GM19043 (cell line): ENCODE measurements around the gene PCDHA1.

Experiments used
- ATAC-seq: cut with Tn5 transposase; IDR thresholded peaks from one replicate; pipeline ENCODE4 v1.9.1; 2021; ENCODE audit warnings: low read depth; ENCODE audit not compliant: unreplicated experiment

PCDHA1 gene

GRCh38 chr5:140978260-140978659 lies 192.3 kb downstream of the PCDHA1 start:
- no peak for ATAC-seq

- no peak for ATAC-seq
Measured at GRCh38 chr5:140978983-140979382, 193.0 kb downstream of the PCDHA1 start.

GRCh38 chr5:140982083-140982716 lies 196.3 kb downstream of the PCDHA1 start:
- no peak for ATAC-seq

- no peak for ATAC-seq
Measured at GRCh38 chr5:140986117-140986521, 200.2 kb downstream of the PCDHA1 start.

GRCh38 chr5:140988100-140988499 lies 202.2 kb downstream of the PCDHA1 start:
- no peak for ATAC-seq

GRCh38 chr5:140988608-140989007 lies 202.7 kb downstream of the PCDHA1 start:
- ATAC-seq, result no peak

- ATAC-seq, result no peak
Measured at GRCh38 chr5:140989254-140990020, 203.5 kb downstream of the PCDHA1 start.

- no peak for ATAC-seq
Measured at GRCh38 chr5:140992828-140993227, 206.9 kb downstream of the PCDHA1 start.

GRCh38 chr5:140996060-140996459 lies 210.1 kb downstream of the PCDHA1 start:
- no peak for ATAC-seq

- ATAC-seq, result no peak
Measured at GRCh38 chr5:140998921-140999410, 213.0 kb downstream of the PCDHA1 start.

- ATAC-seq, result no peak
Measured at GRCh38 chr5:141001446-141001843, 215.5 kb downstream of the PCDHA1 start.

- no peak for ATAC-seq
Measured at GRCh38 chr5:141001844-141002604, 216.1 kb downstream of the PCDHA1 start.

GRCh38 chr5:141002605-141002965 lies 216.6 kb downstream of the PCDHA1 start:
- no peak for ATAC-seq

GRCh38 chr5:141003031-141003430 lies 217.1 kb downstream of the PCDHA1 start:
- ATAC-seq, result no peak

- ATAC-seq, result no peak
Measured at GRCh38 chr5:141003791-141004611, 218.1 kb downstream of the PCDHA1 start.

- no peak for ATAC-seq
Measured at GRCh38 chr5:141007791-141008190, 221.9 kb downstream of the PCDHA1 start.

- no peak for ATAC-seq
Measured at GRCh38 chr5:141010047-141010793, 224.3 kb downstream of the PCDHA1 start.

GRCh38 chr5:141017943-141018342 lies 232.0 kb downstream of the PCDHA1 start:
- no peak for ATAC-seq

- ATAC-seq, result no peak
Measured at GRCh38 chr5:141022384-141022783, 236.4 kb downstream of the PCDHA1 start.

GRCh38 chr5:141031006-141031405 lies 245.1 kb downstream of the PCDHA1 start:
- ATAC-seq, result no peak
